Germinal center (tissue), 1 donor: ENCODE results near the gene KIF3B.
"Not testable (repeated sequence)": the region's sequence is repeated elsewhere in the genome, so short reads cannot be mapped to it uniquely, and the experiment has no call there.

ENCODE experiments used
- DNase-seq: peaks from one replicate; pipeline ENCODE4 v3.0.0; 2012; ENCODE audit warnings: mixed read lengths, low spot score

Gene KIF3B

GRCh38 chr20:32330555-32330897 is 53.1 kb downstream of the KIF3B start:
- DNase-seq, result no peak

- no peak for DNase-seq
These were observed 55.2 kb downstream of the KIF3B start for GRCh38 chr20:32332614-32333013.

DNA sequence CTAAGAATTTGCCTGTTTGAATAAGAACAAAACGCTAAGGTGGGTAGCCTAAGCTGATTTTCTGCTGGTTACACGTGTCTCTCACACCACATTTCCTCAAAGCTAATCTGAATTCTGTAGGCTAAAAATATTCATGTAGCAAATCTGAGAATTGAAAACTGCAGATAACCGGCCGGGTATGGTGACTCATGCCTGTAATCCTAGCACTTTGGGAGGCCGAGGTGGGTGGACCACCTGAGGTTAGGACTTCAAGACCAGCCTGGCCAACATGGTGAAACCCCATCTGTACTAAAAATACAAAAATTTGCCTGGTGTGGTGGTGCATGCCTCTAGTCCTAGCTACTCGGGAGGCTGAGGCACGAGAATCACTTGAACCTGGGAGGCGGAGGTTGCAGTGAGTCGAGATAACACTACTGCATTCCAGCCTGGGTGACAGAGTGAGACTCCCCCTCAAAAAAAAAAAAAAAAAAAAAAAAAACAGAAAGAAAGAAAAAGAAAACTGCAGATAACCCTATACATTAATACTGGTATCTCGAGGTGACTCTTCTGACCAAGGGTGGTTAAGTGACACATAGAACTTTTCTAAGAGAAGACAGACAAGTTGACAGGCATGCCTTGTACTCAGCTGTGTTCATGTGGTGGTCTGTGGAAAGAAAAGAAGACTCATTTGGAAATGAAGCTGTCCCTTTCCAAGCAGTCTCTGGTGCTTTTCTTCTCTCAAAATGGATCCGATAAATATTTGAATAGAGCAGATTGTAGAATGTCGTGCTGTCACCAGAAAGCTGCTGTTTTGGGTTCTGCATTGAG is 55.9 kb downstream of the KIF3B start:
- no peak for DNase-seq

DNA sequence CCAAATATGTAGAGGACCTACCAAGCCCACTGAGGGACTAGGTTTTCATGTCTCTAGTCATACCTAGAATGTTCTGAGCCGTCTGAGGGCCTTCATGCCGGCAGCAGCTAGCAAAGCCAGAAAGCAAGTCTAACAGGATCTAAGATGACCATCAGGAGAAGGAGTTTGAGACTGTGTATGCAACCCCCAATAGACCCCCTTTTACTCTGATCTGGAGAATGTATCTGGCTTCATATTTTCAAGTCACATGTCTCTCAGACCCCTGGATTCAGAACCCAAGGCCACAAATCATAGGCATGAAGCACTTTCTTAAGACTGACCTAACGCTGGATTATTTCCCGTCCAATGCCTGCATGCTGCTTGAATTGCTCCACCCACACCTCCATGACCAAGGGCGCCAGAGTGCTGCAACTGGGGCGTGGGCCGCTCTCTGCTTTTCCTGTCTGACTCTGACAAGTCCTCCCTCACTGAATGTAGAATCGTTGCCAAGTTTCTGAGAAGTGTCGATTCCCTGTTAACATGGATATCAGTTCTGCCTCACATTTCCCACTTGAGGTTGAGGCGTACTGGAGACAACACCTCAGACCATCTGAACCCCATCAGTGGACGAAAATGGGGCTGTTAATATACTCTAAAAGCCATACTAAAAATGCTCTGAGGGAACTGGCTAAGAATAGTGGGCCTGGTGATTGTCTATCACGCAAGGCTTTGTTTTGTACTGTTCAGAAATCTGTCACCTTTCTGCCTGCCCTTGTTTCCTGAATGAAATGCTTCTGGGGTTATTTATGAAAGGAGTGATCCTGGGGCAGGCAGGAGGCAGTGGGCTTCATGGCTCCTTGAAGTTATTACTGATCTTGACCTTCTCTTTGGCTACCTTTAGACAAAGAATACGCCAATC is 56.8 kb downstream of the KIF3B start:
- DNase-seq, result no peak

GRCh38 chr20:32336918-32337347 is 59.5 kb downstream of the KIF3B start:
- peak; percentile 47 for DNase-seq

DNA sequence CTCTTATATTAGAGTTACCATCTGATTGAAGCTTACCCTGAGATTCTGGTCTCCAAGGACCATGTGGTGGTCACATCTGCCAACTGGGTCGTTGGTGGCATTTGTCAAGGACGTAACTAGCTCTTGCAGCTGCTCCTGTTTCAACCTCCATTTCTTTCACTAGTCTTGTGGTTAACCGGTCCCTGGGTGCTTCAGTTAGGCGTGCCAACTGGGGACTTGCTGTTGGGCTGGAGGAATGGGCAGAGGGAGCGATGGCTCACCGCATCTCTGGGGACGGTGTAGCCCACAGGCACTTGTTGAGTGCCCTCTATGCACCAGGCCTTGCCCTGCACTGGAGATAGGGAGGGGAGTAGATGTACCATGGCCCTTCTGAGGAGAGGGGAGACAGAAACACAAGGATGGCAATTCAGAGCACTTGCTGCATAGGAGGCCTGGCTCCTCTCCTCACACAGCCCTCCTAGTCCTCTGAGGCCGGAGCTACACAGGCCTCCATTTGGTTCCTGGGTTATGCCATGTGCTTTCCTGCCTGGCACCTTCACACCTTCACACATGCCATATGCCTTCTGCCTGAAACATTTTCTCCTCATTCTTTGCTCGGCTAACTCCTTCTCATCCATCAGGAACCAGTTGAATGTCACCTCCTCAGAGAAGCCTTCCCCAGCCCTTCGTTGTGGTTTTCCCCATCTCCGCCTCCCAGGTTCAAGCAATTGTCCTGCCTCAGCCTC is 60.6 kb downstream of the KIF3B start:
- no peak for DNase-seq

DNA sequence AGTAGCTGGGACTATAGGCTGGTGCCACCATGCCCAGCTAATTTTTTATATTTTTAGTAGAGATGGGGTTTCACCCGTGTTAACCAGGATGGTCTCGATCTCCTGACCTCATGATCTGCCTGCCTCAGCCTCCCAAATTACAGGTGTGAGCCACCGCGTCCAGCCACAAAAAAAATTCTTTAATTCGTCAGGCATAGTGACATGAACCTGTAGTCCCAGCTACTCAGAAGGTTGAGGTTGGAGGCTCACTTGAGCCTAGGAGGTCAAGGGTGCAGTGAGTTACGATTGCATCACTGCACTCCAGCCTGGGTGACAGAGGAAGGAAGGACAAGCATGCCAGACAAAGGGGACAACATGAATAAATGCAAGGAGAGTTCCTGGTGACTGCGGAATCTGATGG is 61.2 kb downstream of the KIF3B start:
- no peak for DNase-seq

DNA sequence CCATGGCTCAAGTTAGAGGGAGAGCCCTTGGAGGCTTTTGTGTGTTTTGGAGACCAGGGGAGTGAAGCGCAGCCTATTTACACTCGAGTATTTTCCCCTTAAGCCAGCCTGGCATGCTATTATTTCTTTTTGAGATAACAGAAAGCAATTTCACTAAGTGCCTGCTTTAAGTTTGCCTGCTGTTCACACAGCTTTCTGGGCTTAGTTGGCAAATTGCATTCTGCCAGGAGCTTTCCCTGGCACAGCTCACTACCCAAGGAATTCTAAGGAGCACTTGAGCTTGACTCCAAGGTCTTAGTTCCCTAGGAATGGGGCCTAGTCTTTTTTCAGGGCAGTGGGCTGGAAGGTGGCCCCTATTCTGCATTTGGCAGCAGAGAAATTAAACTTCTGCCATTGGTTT is 61.7 kb downstream of the KIF3B start:
- DNase-seq, result no peak

DNA sequence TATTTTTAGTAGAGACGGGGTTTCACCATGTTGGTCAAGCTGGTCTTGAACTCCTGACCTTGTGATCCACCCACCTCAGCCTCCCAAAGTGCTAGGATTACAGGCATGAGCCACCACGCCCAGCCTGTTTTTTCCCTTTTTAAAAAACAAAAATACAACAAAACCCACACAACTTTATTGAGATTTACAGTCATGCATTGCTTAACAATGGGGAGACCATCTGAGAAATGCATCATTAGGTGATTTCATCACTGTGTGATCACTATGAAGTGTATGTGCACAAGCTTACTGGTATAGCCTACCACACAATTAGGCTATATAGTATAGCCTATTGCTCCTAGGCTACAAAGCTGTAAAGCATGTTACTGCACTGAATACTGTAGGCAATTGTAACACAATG is 63.6 kb downstream of the KIF3B start:
- not testable (repeated sequence) for DNase-seq

GRCh38 chr20:32343439-32343838 is 66.0 kb downstream of the KIF3B start:
- no peak for DNase-seq

DNA sequence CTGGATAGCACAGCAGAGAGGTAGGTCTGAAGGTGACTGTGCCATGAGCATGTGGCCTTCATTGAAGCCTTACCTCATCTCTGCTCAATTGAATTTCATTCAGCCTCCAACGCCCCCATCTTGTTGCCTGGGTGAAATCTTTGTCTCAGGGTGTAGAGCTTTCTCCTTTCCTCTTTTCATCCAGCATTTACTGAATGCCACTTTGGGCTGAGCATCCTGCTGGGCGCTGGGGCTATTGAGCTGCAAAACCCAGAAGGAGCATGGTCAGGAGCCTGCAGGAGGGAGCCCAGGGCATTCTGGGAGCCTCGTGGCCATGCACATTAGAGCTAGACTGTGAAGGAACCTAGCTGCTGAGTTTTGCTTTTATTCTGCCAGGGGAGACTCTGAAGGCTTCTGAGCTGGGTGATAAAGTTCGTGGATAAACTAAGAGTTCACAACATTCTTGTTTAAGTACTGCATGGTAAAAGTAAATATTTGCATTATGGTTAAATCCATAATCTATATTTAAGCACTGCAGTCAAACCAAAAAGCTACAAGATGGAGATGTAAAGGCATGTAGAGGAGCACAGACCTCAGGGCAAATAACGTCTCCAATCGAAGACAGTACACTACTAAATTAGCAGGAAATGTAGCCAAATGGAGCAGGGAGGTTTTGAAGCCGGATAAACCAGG is 67.5 kb downstream of the KIF3B start:
- no peak for DNase-seq

DNA sequence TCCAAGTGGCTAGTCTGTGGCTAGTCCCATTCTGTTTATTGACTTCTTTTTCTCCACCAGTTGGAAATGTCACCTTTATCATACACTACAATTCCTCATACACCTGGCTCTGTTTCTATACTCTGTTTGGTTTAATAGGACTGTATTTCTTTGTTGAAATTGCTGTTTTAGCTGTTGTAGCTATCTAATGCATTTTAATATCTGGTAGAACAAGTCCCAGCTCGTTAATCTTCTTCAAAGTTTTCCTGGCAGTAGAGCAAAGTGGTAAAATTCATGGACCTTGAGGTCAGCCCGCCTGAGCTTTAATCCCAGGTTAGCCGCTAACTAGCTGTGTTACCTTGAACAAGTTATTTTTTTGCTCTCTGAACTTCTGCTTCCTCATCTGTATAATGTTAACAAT is 70.8 kb downstream of the KIF3B start:
- no peak for DNase-seq

- DNase-seq, result no peak
These were observed 73.0 kb downstream of the KIF3B start for GRCh38 chr20:32350421-32350820.

- DNase-seq, result no peak
These were observed 74.8 kb downstream of the KIF3B start for GRCh38 chr20:32352121-32352720.

DNA sequence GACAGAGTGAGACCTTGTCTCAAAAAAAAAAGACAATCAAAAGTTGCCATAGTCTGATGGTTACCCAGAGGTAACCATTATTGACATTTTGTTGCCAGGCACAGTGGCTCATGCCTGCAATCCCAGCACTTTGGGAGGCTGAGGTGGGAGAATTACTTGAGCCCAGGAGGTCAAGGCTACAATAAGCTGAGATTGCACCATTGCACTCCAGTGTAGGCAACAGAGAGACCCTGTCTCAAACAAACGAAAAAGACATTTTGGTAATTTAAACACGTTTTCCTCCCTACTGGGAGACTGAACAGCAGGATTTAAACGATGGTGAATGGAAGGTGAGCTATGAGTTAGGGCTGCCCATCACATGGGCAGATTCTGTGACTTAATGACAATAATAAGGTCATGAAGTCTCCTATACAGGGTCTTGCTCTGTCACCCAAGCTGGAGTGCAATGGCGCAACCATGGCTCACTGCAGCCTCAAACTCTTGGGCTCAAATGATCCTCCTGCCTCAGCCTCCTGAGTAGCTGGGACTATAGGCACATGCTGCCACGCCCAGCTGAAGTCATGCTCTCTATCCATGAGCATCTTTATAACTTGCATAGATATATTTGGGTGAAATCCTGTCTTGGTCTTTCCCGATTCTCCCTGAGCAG is 76.5 kb downstream of the KIF3B start:
- DNase-seq, result no peak

DNA sequence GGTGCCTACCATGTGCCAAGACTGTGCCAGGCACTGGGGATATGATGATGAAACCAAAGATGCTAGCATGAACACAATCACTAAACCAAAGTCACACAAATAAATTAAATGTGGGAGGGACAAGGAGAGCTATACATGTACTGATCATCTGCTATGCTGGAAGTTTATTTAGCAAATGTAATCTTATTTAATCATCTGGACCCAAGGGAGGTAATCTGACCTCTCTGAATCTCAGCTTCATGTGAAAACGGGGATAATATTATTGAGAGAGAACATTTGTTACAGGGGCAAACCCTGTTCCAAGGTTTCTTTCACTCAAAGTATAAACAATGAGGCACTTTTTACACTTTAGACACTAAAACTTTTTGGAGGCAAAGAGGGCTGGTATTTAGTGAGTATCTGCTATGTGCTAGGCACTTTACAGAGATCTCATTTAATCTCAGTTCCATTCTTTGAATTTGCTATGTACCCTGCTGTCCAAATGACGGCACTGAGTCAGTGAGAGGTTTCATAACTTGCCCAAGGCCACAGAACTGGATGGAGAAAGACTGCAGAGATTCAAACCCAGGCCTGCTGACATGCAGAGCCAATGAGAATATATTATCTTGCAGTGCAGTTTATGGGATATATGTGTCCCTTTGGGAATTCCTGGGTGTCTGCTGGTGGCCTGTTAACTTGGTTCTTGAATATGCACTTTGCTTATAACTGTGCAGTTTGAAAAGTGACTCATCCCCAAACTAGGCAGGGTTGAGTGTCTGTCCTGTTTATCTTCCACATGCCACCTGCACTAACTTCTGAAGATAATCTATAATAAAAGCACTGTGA is 77.4 kb downstream of the KIF3B start:
- no peak for DNase-seq

GRCh38 chr20:32355417-32355841 is 78.0 kb downstream of the KIF3B start:
- no peak for DNase-seq

DNA sequence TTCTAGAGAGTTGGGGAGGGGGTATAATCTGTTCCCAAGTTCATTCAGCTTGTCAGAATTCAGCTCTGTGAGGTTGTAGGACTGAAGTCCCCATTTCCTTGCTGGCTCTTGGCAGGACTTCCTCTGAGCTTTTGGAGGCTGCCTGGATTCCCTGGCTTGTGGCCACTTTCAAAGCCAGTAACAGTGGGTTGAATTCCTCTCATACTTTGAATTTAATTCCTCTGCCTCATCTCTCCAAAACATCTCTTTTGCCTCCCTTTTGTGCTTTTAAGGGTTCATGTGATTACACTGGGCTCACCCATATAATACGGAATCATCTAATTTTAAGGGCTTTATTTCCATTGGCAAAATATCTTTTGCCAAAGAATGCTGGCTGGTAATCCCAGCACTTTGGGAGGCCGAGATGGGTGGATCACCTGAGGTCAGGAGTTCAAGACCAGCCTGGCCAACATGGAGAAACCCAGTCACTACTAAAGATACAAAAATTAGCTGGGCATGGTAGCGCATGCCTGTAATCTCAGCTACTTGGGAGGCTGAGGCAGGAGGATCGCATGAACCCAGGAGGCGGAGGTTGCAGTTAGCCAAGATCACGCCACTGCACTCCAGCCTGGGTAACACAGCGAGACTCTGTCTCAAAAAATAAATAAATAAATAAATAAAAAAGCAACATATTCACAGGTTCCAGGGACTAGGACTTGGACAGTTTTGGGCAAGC is 78.6 kb downstream of the KIF3B start:
- not testable (repeated sequence) for DNase-seq

DNA sequence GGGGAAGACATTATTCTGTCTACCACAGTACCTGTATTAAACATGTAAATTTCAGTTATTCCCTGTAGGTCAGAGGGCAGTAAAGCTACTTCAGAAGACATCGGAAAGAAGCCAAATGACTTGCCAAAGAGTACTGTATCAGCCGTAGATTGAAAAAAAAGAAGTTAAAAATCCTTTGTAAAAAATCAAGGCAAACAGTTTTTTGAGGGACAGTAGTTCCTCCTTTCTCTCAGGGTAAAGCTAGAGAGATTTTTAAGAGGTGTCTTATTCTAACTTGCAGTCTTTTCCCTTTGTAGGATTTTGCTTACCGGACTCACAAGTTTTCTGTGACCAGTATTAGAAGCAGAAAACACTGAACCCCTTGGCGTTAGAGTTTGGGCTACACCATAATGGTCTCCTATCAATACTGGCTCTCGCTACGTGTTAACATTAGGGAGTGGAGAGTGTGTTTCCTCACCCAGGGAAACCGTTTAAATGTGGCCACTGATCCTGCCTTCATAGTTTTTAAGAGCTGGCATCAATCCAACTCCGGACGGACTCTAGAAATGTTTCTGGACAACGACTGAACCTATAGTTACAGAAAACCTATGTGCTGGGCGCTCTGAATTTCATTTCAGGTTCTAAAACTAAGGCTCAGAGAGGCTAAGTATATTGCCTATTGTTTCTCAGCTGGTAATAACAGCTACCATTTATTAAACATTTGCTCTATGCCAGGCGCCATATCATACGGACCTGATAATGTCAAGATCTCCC is 79.3 kb downstream of the KIF3B start:
- DNase-seq, result no peak
